Lung microvascular endothelial cell (primary cell): Measurements from ENCODE around the gene TANK. TPM values are rescaled to one million over a fixed set of nuclear protein-coding genes. Genes with fewer than 3 reads are reported as not detected.
"Not testable (repeated sequence)": the region's sequence is repeated elsewhere in the genome, so short reads cannot be mapped to it uniquely, and the experiment has no call there.

ENCODE experiments used
- DNase-seq, 2 donors: peaks; one replicate each; pipeline versions ENCODE4 v3.0.0 to v3.0.0-alpha.2; 2010; ENCODE audit warnings: low read depth in 2 of 2
- total RNA-seq: library from RNA; depleted of rRNA; stranded (reverse); fragments of >200 nt; gene quantifications from 2 replicates; pipeline ENCODE4 v1.2.1, GENCODE V29; 2014

Gene TANK
- 60.1 and 63.1 TPM in 2 replicates for total RNA-seq

GRCh38 chr2:161160226-161161073 is at the start of gene TANK:
Gene TANK (plus strand): TSS chr2:161160428. CDS start chr2:161179663, 19,235 bp downstream.
- peak; percentile 89 to 93 for DNase-seq

- no peak for DNase-seq
Observed at GRCh38 chr2:161111531-161111930, 48.7 kb upstream of the TANK start.

- DNase-seq = no peak
Observed at GRCh38 chr2:161112908-161113307, 47.3 kb upstream of the TANK start.

- DNase-seq = no peak
Observed at GRCh38 chr2:161113693-161114575, 46.3 kb upstream of the TANK start.

- no peak for DNase-seq
Observed at GRCh38 chr2:161115205-161115604, 45.0 kb upstream of the TANK start.

GRCh38 chr2:161115605-161116380 is 44.4 kb upstream of the TANK start:
- DNase-seq = no peak

GRCh38 chr2:161116509-161116908 is 43.7 kb upstream of the TANK start:
- DNase-seq = no peak

GRCh38 chr2:161117506-161117905 is 42.7 kb upstream of the TANK start:
- DNase-seq = no peak

GRCh38 chr2:161118722-161119121 is 41.5 kb upstream of the TANK start:
- no peak for DNase-seq

- no peak for DNase-seq
Observed at GRCh38 chr2:161119483-161119882, 40.7 kb upstream of the TANK start.

- DNase-seq = no peak
Observed at GRCh38 chr2:161120775-161121174, 39.5 kb upstream of the TANK start.

- DNase-seq = no peak
Observed at GRCh38 chr2:161121622-161122021, 38.6 kb upstream of the TANK start.

GRCh38 chr2:161122772-161123530 is 37.3 kb upstream of the TANK start:
- peak; percentile 85 to 94 for DNase-seq

GRCh38 chr2:161123531-161124030 is 36.6 kb upstream of the TANK start:
- no peak for DNase-seq

- no peak for DNase-seq
Observed at GRCh38 chr2:161124201-161124600, 36.0 kb upstream of the TANK start.

GRCh38 chr2:161128885-161129284 is 31.3 kb upstream of the TANK start:
- DNase-seq = peak in 1 of 2 donors; percentile 52

- DNase-seq = no peak
Observed at GRCh38 chr2:161130354-161130753, 29.9 kb upstream of the TANK start.

- peak in 1 of 2 donors; percentile 60 for DNase-seq
Observed at GRCh38 chr2:161131074-161131680, 29.1 kb upstream of the TANK start.

- DNase-seq = no peak
Observed at GRCh38 chr2:161131804-161132203, 28.4 kb upstream of the TANK start.

GRCh38 chr2:161132384-161132783 is 27.8 kb upstream of the TANK start:
- DNase-seq = not testable (repeated sequence)
